Prostate gland (tissue), 2 donors: ENCODE data around the gene EFCAB5. TPM values are rescaled to one million over a fixed set of nuclear protein-coding genes. Genes with fewer than 3 reads are reported as not detected.

ENCODE experiments used
- DNase-seq: peaks from one replicate; pipeline ENCODE4 v3.0.0-alpha.2; 2019; ENCODE audit warnings: low spot score
- H3K27ac ChIP-seq, 2 donors: fragments of 200-600 bp; sonication (generic); 2 replicates each; pipeline ENCODE4 v1.5.1; 2017 to 2019
- H3K27me3 ChIP-seq: fragments of 200-600 bp; sonication (generic); replicated peaks from 2 replicates; pipeline ENCODE4 v1.5.1; 2019; ENCODE audit not compliant: insufficient read depth
- H3K36me3 ChIP-seq, 2 donors: fragments of 200-600 bp; sonication (generic); 1 replicate in 1 of 2; 2 replicates in 1 of 2; pipeline versions ENCODE4 v1.5.1 to v1.8.1; 2017 to 2019
- H3K4me1 ChIP-seq: fragments of 200-600 bp; sonication (generic); replicated peaks from 2 replicates; pipeline ENCODE4 v1.5.1; 2019
- H3K4me3 ChIP-seq, 2 donors: fragments of 200-600 bp; sonication (generic); 2 replicates each; pipeline ENCODE4 v1.5.1; 2017 to 2019
- H3K9me3 ChIP-seq: fragments of 200-600 bp; sonication (generic); 2 replicates; pipeline ENCODE4 v1.5.1; 2017
- CTCF ChIP-seq, 4 experiments: fragments of 200-600 bp in 2 of 4; fragments of 450-650 bp in 2 of 4; sonication (generic) in 2 of 4; IDR thresholded peaks; 1 replicate in 3 of 4; 2 replicates in 1 of 4; pipeline ENCODE4 v1.5.1; 2016 to 2019; ENCODE audit warnings: antibody characterized with exemption in 4 of 4, mild to moderate bottlenecking in 2 of 4, moderate library complexity in 2 of 4
- POLR2A ChIP-seq: fragments of 450-650 bp; IDR thresholded peaks from one replicate; pipeline ENCODE4 v1.6.1; 2016; ENCODE audit warnings: antibody characterized with exemption, mild to moderate bottlenecking
- POLR2AphosphoS5 ChIP-seq: sonication (generic); formaldehyde crosslinking; IDR thresholded peaks from one replicate; pipeline ENCODE4 v1.6.1; 2017; ENCODE audit warnings: antibody characterized with exemption
- WGBS: methylation state at CpG from one replicate; pipeline ENCODE4 v1.1.5; 2018; 5-methylcytosine and 5-hydroxymethylcytosine counted together
- intact Hi-C: fragments of 100-400 bp; cut with DNase I; formaldehyde crosslinking; loops from one replicate; pipeline ENCODE4 v1.14.2; 2022
- total RNA-seq, 2 donors: library from RNA; depleted of rRNA; stranded (reverse); fragments of >200 nt; gene quantifications; one replicate each; pipeline ENCODE4 v1.1.0, GENCODE V29; 2016

The EFCAB5 gene
- total RNA-seq, 2 donors from 2014 or later: 0.57 TPM; not detected in 1

- no peaks in the 10 kb centered on the region for H3K27me3 ChIP-seq
- intact Hi-C loops: no loop called here
- no peak overlapping the region for H3K4me3 ChIP-seq
- no peaks in the 10 kb centered on the region for H3K4me1 ChIP-seq
- 44% methylated on average over 1 of the region's 1 CpG for WGBS
- no peaks in the 10 kb centered on the region for H3K36me3 ChIP-seq
- DNase-seq: no peak
- no peak overlapping the region for H3K27ac ChIP-seq
- TF ChIP-seq CTCF (IDR thresholded peaks at IDR 0.05) (no peak), POLR2AphosphoS5 (no peak), POLR2A (no peak)
- no peaks in the 10 kb centered on the region for H3K9me3 ChIP-seq
Observed at GRCh38 chr17:29977836-29978235, 36.4 kb downstream of the EFCAB5 start.

GRCh38 chr17:29980261-29980660 lies 38.8 kb downstream of the EFCAB5 start:
- Histone ChIP-seq H3K4me3 (no peak overlapping the region), H3K27me3 (no peaks in the 10 kb centered on the region), H3K4me1 (no peaks in the 10 kb centered on the region), H3K27ac (no peak overlapping the region), H3K36me3 (no peaks in the 10 kb centered on the region), H3K9me3 (no peaks in the 10 kb centered on the region)
- WGBS: 37% methylated on average over 1 of the region's 1 CpG
- no peak for DNase-seq
- TF ChIP-seq POLR2AphosphoS5 (no peak), CTCF (IDR thresholded peaks at IDR 0.05) (no peak)
- intact Hi-C loops: no loop called here

GRCh38 chr17:29982991-29983653 lies 41.7 kb downstream of the EFCAB5 start:
- Histone ChIP-seq H3K27me3 (no peaks in the 10 kb centered on the region), H3K27ac (no peak overlapping the region), H3K36me3 (no peaks in the 10 kb centered on the region), H3K4me3 (no peak overlapping the region), H3K9me3 (no peaks in the 10 kb centered on the region), H3K4me1 (no peaks in the 10 kb centered on the region)
- WGBS: 70% methylated on average over 1 of the region's 1 CpG
- TF ChIP-seq CTCF (IDR thresholded peaks at IDR 0.05) (no peak), POLR2A (no peak), POLR2AphosphoS5 (no peak)
- intact Hi-C loops: no loop called here
- DNase-seq: no peak

- no peak overlapping the region for H3K27ac ChIP-seq
- intact Hi-C loops: no loop called here
- no peak for TF ChIP-seq CTCF (IDR thresholded peaks at IDR 0.05)
- no peak for TF ChIP-seq POLR2AphosphoS5
- no peak for TF ChIP-seq POLR2A
- no peaks in the 10 kb centered on the region for H3K4me1 ChIP-seq
- no peak overlapping the region for H3K4me3 ChIP-seq
- no peaks in the 10 kb centered on the region for H3K9me3 ChIP-seq
- no peak for DNase-seq
- H3K27me3 ChIP-seq: no peaks in the 10 kb centered on the region
- H3K36me3 ChIP-seq: no peaks in the 10 kb centered on the region
- WGBS: 87% methylated on average over 3 of the region's 3 CpGs
Observed at GRCh38 chr17:29996458-29996857, 55.0 kb downstream of the EFCAB5 start.

- intact Hi-C loops: no loop called here
- Histone ChIP-seq H3K27ac (no peak overlapping the region), H3K36me3 (no peaks in the 10 kb centered on the region), H3K4me3 (no peak overlapping the region), H3K27me3 (no peaks in the 10 kb centered on the region), H3K9me3 (no peaks in the 10 kb centered on the region), H3K4me1 (no peaks in the 10 kb centered on the region)
- 61% methylated on average over 3 of the region's 3 CpGs for WGBS
- no peak for TF ChIP-seq CTCF (IDR thresholded peaks at IDR 0.05)
- TF ChIP-seq POLR2AphosphoS5: no peak
- TF ChIP-seq POLR2A: no peak
- no peak for DNase-seq
Observed at GRCh38 chr17:30000001-30000754, 58.7 kb downstream of the EFCAB5 start.
